GM12891 (cell line): ENCODE data around the gene DGKI.
"Not testable (repeated sequence)": the region's sequence is repeated elsewhere in the genome, so short reads cannot be mapped to it uniquely, and the experiment has no call there.

Source experiments
- POLR2A ChIP-seq: IDR thresholded peaks from 2 replicates; pipeline ENCODE4 v1.6.1; 2011; ENCODE audit warnings: low read depth, low read length, control low read depth
- POLR2AphosphoS5 ChIP-seq: IDR thresholded peaks from 2 replicates; pipeline ENCODE4 v1.6.1; 2011; ENCODE audit warnings: low read depth, low read length, control low read depth
- SPI1 ChIP-seq: IDR thresholded peaks from 2 replicates; pipeline ENCODE4 v1.6.1; 2011; ENCODE audit warnings: low read depth, low read length, control low read depth

- TF ChIP-seq SPI1, POLR2AphosphoS5, POLR2A: not testable (repeated sequence)
These were observed 140.4 kb downstream of the DGKI start for GRCh38 chr7:137706330-137706729.
